Measurements from ENCODE around the gene C12orf56. TPM values are rescaled to one million over a fixed set of nuclear protein-coding genes. Genes with fewer than 3 reads are reported as not detected.
"Not testable (repeated sequence)": the region's sequence is repeated elsewhere in the genome, so short reads cannot be mapped to it uniquely, and the experiment has no call there.

C12orf56 gene
- total RNA-seq, 2 donors from 2014 or later: 0.17 TPM; not detected in 1

GRCh38 chr12:64404470-64405256, 14.1 kb upstream of the C12orf56 start:
- DNase-seq (peak; percentile 6 to 33 (median 26)), ATAC-seq (peak; percentile 1)
- peak overlapping the region; percentile 86 for H3K27ac Mint-ChIP-seq
- H3K36me3 Mint-ChIP-seq (ENCODE audit: low read depth): no peaks in the 10 kb centered on the region
- no peaks in the 10 kb centered on the region for H3K9me3 ChIP-seq (ENCODE audit: control insufficient read depth, low read length, poor library complexity, severe bottlenecking)
- peak overlapping the region; percentile 98 for H3K4me3 Mint-ChIP-seq
- no peaks in the 10 kb centered on the region for H3K27me3 Mint-ChIP-seq
- peaks cover 33% of the 10 kb centered on the region for H3K4me1 Mint-ChIP-seq

GRCh38 chr12:64403707-64404469, 13.3 kb upstream of the C12orf56 start, which contains the start of gene XPOT:
Gene XPOT (plus strand): TSS chr12:64404392. CDS start chr12:64410036, 5,644 bp downstream.
- Mint-ChIP-seq H3K27me3 (no peaks in the 10 kb centered on the region), H3K4me3 (peak within 1 kb of the TSS; percentile 98), H3K4me1 (peaks cover 34% of the 10 kb centered on the region), H3K27ac (peak within 1 kb of the TSS; percentile 86), H3K36me3 (ENCODE audit: low read depth) (no peaks in the 10 kb centered on the region)
- no peaks in the 10 kb centered on the region for H3K9me3 ChIP-seq (ENCODE audit: control insufficient read depth, low read length, poor library complexity, severe bottlenecking)
- ATAC-seq (peak; percentile 94), DNase-seq (peak; percentile 86 to 93 (median 91))

GRCh38 chr12:64402181-64402580, 11.6 kb upstream of the C12orf56 start:
- H3K9me3 ChIP-seq (ENCODE audit: control insufficient read depth, low read length, poor library complexity, severe bottlenecking): no peaks in the 10 kb centered on the region
- ATAC-seq (no peak), DNase-seq (no peak)
- Mint-ChIP-seq H3K4me1 (peaks cover 29% of the 10 kb centered on the region), H3K27ac (no peak overlapping the region), H3K27me3 (no peaks in the 10 kb centered on the region), H3K4me3 (no peak overlapping the region), H3K36me3 (ENCODE audit: low read depth) (no peaks in the 10 kb centered on the region)

- H3K27me3 Mint-ChIP-seq: no peaks in the 10 kb centered on the region
These were observed 9.5 kb upstream of the C12orf56 start for GRCh38 chr12:64400041-64400440.

GRCh38 chr12:64395739-64396138, 5.2 kb upstream of the C12orf56 start:
- ATAC-seq (no peak), DNase-seq (no peak)
- no peaks in the 10 kb centered on the region for H3K36me3 Mint-ChIP-seq (ENCODE audit: low read depth)
- peaks cover 20% of the 10 kb centered on the region for H3K4me1 Mint-ChIP-seq
- no peaks in the 10 kb centered on the region for H3K27me3 Mint-ChIP-seq
- H3K27ac Mint-ChIP-seq: no peak overlapping the region
- no peak overlapping the region for H3K4me3 Mint-ChIP-seq
- H3K9me3 ChIP-seq (ENCODE audit: control insufficient read depth, low read length, poor library complexity, severe bottlenecking): no peaks in the 10 kb centered on the region

More at GRCh38 chr12:64400041-64400440, 9.5 kb upstream of the C12orf56 start:
- peaks cover 16% of the 10 kb centered on the region for H3K4me1 Mint-ChIP-seq
- H3K9me3 ChIP-seq (ENCODE audit: control insufficient read depth, low read length, poor library complexity, severe bottlenecking): no peaks in the 10 kb centered on the region
- ATAC-seq: peak; percentile 27
- H3K4me3 Mint-ChIP-seq: peak overlapping the region; percentile 81
- peak; percentile 15 to 32 (median 19) for DNase-seq
- no peaks in the 10 kb centered on the region for H3K36me3 Mint-ChIP-seq (ENCODE audit: low read depth)
- H3K27ac Mint-ChIP-seq: peak overlapping the region; percentile 91

- peak; percentile 75 for ATAC-seq
- Mint-ChIP-seq H3K27ac (no peak overlapping the region), H3K27me3 (no peaks in the 10 kb centered on the region), H3K4me3 (peak overlapping the region; percentile 39), H3K36me3 (ENCODE audit: low read depth) (no peaks in the 10 kb centered on the region), H3K4me1 (peaks cover 14% of the 10 kb centered on the region)
- no peak for DNase-seq
- no peaks in the 10 kb centered on the region for H3K9me3 ChIP-seq (ENCODE audit: control insufficient read depth, low read length, poor library complexity, severe bottlenecking)
These were observed 1.7 kb upstream of the C12orf56 start for GRCh38 chr12:64392221-64392620.

GRCh38 chr12:64389154-64389553, 1.4 kb downstream of the C12orf56 start:
- H3K4me3 Mint-ChIP-seq: no peak overlapping the region
- no peak for ATAC-seq
- peak overlapping the region; percentile 56 for H3K27ac Mint-ChIP-seq
- no peak for DNase-seq
- no peaks in the 10 kb centered on the region for H3K27me3 Mint-ChIP-seq
- H3K36me3 Mint-ChIP-seq (ENCODE audit: low read depth): no peaks in the 10 kb centered on the region
- peaks cover 33% of the 10 kb centered on the region for H3K4me1 Mint-ChIP-seq
- no peaks in the 10 kb centered on the region for H3K9me3 ChIP-seq (ENCODE audit: control insufficient read depth, low read length, poor library complexity, severe bottlenecking)

GRCh38 chr12:64387197-64387816, 3.3 kb downstream of the C12orf56 start:
- no peaks in the 10 kb centered on the region for H3K27me3 Mint-ChIP-seq
- H3K27ac Mint-ChIP-seq: peak overlapping the region; percentile 57
- H3K4me3 Mint-ChIP-seq: no peak overlapping the region
- no peaks in the 10 kb centered on the region for H3K36me3 Mint-ChIP-seq (ENCODE audit: low read depth)
- DNase-seq (no peak), ATAC-seq (no peak)
- no peaks in the 10 kb centered on the region for H3K9me3 ChIP-seq (ENCODE audit: control insufficient read depth, low read length, poor library complexity, severe bottlenecking)
- peaks cover 34% of the 10 kb centered on the region for H3K4me1 Mint-ChIP-seq

GRCh38 chr12:64385468-64385867, 5.1 kb downstream of the C12orf56 start:
- H3K36me3 Mint-ChIP-seq (ENCODE audit: low read depth): peaks cover 4% of the 10 kb centered on the region
- no peaks in the 10 kb centered on the region for H3K27me3 Mint-ChIP-seq
- H3K27ac Mint-ChIP-seq: peak overlapping the region; percentile 86
- peak overlapping the region; percentile 73 for H3K4me3 Mint-ChIP-seq
- H3K4me1 Mint-ChIP-seq: peaks cover 25% of the 10 kb centered on the region
- H3K9me3 ChIP-seq (ENCODE audit: control insufficient read depth, low read length, poor library complexity, severe bottlenecking): peaks cover 5% of the 10 kb centered on the region
- ATAC-seq (peak; percentile 42), DNase-seq (no peak)

GRCh38 chr12:64385019-64385418, 5.5 kb downstream of the C12orf56 start:
- H3K4me3 Mint-ChIP-seq: peak overlapping the region; percentile 73
- H3K27ac Mint-ChIP-seq: peak overlapping the region; percentile 86
- H3K4me1 Mint-ChIP-seq: peaks cover 25% of the 10 kb centered on the region
- ATAC-seq (peak; percentile 71), DNase-seq (no peak)
- peaks cover 6% of the 10 kb centered on the region for H3K9me3 ChIP-seq (ENCODE audit: control insufficient read depth, low read length, poor library complexity, severe bottlenecking)
- peaks cover 4% of the 10 kb centered on the region for H3K36me3 Mint-ChIP-seq (ENCODE audit: low read depth)
- H3K27me3 Mint-ChIP-seq: no peaks in the 10 kb centered on the region

GRCh38 chr12:64383675-64384074, 6.9 kb downstream of the C12orf56 start:
- no peak overlapping the region for H3K4me3 Mint-ChIP-seq

GRCh38 chr12:64362721-64363305, 27.7 kb downstream of the C12orf56 start:
- no peaks in the 10 kb centered on the region for H3K9me3 ChIP-seq (ENCODE audit: control insufficient read depth, low read length, poor library complexity, severe bottlenecking)
- no peak overlapping the region for H3K4me3 Mint-ChIP-seq
- no peaks in the 10 kb centered on the region for H3K36me3 Mint-ChIP-seq (ENCODE audit: low read depth)
- H3K4me1 Mint-ChIP-seq: no peaks in the 10 kb centered on the region
- H3K27ac Mint-ChIP-seq: no peak overlapping the region
- ATAC-seq (no peak), DNase-seq (no peak)
- no peaks in the 10 kb centered on the region for H3K27me3 Mint-ChIP-seq

More at GRCh38 chr12:64383675-64384074, 6.9 kb downstream of the C12orf56 start:
- DNase-seq: no peak
- no peak for ATAC-seq
- peaks cover 6% of the 10 kb centered on the region for H3K9me3 ChIP-seq (ENCODE audit: control insufficient read depth, low read length, poor library complexity, severe bottlenecking)
- Mint-ChIP-seq H3K27me3 (no peaks in the 10 kb centered on the region), H3K36me3 (ENCODE audit: low read depth) (peaks cover 4% of the 10 kb centered on the region), H3K27ac (no peak overlapping the region), H3K4me1 (peaks cover 22% of the 10 kb centered on the region)

- not testable (repeated sequence) for H3K27ac Mint-ChIP-seq; H3K4me3 Mint-ChIP-seq; H3K27me3 Mint-ChIP-seq; H3K9me3 ChIP-seq (ENCODE audit: control insufficient read depth, low read length, poor library complexity, severe bottlenecking); DNase-seq; H3K4me1 Mint-ChIP-seq; ATAC-seq; H3K36me3 Mint-ChIP-seq (ENCODE audit: low read depth)
These were observed 29.4 kb downstream of the C12orf56 start for GRCh38 chr12:64361173-64361572.
